NCI-H1048 (cell line): ENCODE data around the gene BRD2.
"Not testable (repeated sequence)": the region's sequence is repeated elsewhere in the genome, so short reads cannot be mapped to it uniquely, and the experiment has no call there.

Experiments used
- DNase-seq: peaks from one replicate; lab custom pipeline; 2025; lab: John Stamatoyannopoulos, UW

BRD2 gene

DNA sequence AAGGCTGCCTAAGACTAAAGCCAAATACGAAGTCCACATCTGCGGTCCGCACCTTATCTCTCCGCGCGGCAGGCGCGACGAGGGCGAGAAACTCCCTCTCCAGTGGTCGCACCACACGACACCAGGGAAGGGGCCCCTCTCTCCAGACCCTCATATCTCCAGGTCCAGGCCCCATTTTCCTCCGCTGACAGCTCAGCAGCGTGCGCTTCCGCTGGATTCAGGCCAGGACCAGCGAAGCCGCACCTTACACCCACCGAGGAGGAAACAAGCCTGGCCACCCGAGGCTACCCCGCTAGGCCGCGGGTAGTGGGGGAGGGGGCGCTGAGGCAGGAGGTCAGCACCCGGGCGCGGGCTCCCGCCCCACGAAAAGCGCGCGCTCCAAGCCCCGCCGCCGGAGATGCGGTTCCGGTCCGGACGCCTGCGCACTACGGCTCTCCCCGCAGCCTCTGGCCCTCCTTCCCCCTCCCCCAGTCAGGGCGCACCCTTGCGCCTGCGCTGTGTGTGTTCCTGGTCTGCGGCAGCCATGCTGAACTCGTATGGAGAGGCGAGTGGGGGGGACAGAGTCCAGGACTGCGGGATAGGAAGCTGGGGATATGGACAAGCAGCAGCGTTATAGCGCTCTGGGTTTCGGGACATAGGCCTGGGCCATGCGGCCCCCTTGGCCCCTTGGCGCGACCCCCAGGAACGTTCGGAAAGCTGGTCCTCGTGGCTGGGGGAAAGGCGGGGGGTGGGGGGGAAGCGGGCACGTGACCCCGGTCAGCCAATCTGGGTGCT, at the start of gene BRD2:
Gene BRD2 (plus strand): TSS at position 502 of the 774 bp plus-strand sequence. CDS start 4,305 bp downstream, outside the sequence.
- DNase-seq, result peak; percentile 82

DNA sequence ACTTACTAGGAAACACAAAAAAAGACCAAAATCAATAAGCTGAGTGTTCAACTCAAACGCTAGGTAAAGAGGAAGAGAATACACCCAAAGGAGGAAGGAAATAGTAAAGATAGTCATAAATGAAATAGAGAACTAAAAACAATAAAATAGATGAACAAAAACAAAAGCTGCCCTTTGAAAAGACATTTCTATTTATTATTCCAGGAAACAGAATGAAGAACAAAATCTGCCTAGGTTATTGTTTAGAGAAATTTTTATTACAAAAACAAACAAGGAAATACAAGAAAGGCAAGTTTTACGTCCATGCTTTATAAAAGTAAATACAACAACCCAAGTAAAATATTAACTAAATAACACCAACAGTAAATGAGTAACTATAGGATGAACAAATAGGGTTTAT, 47.7 kb upstream of the BRD2 start:
- DNase-seq, result no peak

DNA sequence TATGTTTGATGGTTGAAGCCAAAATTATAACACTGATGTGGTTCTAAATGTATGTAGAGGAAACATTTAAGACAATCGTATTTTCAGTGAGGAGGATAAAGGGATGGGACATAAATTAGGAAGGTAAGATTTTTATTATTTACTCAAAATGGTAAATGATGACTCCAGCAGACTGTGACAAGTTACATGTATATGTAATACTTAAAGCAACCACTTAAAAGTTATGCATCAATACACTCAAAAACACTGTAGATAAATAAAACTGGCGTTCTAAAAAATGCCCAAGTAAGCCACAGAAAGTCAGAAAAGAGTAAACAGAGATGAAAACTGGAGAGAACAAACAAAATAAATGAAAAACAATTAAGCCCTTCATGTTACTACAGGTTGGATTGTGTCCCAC, 46.3 kb upstream of the BRD2 start:
- no peak for DNase-seq

DNA sequence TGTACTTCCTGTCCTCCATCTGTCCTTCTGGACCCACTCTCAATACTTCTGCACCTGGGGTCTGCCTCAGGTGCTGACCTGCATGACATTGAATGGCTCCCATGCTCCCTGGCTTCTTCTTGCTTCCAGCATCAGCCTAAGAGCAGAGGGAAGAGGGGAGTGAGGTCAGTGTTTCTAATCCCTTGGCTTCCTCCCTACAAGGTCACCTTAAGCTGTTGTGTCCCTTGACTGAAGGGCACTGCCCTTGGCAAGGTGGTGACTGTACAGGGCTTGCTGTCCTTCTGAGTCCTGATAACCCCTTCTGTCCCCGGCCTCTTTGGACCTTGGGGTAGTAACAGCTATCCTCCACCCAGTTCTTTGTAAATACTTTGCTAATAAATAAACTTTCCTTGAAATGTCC, 37.2 kb upstream of the BRD2 start:
- DNase-seq, result no peak

DNA sequence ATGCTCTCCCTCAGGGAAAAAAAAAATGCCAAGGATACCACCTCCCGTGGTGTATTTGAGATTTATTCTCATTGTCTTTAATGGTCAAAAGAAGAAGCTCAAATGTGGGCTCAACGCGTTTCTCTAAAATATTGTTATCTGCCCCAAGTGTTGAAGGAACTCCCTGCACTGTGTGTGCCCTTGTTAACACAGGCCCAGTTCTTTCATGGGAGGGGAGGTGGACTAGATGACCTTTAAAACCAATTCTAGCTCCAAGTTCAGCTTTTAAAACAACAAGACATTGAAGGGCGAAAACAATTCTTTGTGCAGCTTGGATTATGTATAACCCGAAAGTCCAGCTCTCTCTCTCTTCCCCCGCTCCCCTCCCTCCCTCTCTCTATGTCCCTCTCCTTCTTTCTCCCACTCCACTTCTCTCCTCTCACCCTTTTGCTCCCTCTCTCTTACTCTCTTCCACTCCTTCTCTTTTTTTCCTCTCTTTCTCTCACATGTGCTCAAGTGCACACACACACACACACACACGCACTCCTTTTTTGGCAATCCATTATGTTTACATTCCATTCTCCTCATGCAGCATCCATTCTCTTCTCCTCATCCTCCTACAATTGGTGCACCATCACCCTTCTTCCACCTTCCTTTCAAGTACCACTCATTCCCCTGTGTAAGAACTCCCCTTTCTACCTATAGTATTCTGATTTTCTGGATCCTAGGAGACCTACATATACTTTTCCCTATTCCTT, 36.1 kb upstream of the BRD2 start:
- DNase-seq, result no peak

DNA sequence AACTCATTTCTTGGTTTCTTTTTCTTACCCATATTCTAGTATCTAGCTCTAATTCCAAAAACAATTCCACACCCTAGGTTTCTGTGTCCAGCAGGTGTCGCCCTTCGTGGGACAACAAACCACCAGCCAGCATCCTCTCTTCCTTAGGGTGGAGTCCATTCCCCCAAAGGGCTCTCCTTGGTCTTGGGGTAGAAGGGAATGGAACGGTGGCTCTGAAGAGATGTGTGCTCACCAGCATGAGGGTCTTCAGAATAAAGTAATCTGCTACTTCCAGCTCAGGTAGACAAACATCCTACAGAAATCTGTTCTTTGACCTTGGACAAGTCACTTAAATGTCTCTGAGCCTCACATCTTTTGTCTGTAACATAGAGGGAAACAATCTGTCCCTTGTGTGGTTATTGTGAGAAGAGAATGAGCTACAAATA, 34.7 kb upstream of the BRD2 start:
- no peak for DNase-seq

DNA sequence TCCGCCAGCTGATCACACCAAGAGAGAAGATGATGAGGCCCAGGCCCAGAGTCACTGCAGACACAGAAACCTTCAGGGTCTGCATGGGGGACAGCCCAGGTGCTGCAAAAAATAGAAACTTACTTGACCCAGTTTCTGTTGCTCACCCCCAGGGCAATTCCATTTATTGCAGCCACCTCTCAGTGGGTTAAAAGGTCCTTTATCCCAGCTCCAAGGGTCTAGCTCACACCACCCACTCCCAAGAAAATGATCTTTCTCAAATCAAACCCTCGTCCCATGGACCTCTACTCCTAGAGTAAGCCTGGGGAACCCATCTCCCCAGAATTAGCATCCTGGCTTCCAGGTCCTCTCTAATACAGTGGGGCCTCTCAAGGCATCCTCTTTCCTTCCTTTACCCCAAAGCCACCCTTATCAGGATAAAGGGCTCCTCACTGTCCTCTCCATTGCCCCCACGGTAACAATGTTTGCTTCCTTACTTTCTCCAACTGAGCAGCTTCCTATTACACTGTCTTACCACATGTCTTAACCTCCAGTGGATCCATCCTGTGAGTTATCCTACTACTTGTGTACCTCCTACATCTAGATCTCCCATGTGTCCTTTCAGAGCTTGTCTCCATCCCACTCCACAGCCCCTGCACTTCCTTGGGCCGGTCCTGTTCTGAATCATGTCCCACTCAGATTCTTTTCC, 32.7 kb upstream of the BRD2 start:
- DNase-seq, result no peak

DNA sequence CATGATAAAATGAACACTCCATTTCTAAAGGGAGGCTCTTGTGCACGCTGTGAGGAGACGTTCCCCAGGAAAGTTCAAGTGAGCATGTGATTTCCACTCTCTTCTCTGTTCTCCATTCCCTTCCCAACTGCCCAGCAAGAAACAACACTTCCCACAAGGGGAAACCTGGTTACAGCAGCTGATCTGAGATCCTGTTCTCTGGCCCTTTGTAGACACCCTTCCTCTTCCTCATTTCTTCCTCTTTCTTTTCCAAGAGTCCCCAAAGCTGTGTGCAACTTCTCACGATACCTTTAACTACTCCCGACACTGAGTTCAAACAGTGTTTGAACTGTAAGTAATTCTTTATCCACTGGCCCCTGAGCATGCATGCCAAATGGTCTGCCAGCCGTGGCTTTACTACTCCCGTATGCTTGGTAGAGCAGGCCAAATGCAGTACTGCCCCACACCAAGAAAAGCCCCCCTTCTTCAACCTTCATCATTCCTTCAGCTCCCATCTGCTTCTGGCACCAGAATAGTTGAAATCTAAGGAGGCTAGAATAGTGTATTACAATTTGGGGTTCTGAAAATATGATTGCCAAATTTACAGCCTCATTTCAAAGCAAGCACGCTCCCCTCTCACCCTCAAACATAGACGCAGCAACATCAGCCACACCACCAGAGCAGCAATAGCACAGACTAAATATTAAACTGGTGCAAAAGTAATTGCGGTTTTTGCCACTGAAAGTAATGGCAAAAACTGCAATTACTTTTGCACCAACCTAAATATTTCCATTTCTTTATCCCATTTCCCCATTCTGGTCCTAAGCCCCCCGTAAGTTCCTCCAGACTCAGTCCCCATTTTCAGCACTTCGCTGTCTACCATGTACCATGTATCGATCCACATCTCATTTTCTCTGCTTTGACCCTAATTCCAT, 31.9 kb upstream of the BRD2 start:
- DNase-seq, result no peak

DNA sequence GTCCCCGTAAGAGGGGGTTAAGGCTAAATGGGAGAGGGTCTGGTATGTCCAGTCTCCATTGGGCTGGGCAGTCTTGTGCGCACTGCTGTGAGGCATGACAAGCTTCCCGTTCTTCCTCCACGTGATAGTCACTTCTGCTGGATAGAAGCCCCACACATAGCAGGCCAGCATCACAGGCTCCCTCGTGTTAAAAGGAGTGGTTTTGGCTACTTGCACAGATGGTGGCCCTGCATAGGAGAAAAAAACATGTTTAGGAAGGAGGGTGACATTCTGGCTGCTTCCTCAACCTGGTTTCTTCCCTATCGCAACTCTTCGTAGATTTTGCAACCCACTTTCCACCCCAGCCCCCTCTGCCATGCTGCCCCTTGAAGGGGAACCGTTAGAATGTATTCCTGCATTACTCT, 31.2 kb upstream of the BRD2 start:
- DNase-seq, result no peak

DNA sequence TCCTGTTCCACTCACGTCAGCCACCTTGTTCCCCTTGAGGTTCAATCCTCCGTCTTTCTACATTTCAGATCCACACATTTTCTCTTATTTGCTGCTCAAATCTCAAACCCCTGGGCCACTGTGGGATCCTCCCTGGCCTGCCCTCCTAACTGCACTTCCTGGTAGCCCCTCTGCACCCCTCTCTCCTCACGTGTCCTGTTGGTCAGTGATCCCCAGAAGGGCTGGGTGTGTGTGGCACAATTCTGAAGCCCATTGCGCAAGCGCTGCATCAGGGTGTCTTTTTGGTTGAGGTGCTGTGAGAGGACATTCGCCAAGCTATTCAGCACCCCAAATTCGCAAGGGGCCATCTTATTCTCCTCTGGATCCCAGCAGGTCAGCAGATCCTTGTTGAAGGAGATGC, 29.9 kb upstream of the BRD2 start:
- no peak for DNase-seq

DNA sequence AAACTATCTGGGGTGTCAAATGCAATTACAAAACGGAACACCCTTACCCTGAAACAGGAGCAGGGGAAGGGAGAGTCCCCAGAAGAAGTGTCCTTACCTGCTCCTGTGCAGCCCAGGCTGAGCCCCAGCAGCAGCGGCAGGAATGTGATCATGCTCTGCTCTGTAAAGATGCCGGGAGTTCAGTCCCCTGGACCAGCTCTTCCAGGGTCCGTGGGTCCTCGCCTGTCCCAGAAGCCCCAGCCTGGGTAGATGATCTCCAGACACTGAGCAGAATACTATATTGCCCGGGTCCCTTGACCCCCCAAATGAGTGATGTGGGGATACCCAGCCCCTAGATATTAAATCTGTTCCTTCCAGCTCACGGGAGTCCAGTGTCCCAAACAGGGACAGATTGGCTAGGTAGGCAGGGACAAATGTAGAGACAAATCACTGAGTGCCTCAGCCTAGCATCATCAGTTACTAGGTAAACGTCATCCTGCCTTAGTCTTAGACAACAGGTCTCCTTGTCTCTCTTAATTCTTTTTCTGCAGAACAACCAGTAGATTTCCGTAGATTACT, 27.7 kb upstream of the BRD2 start, which contains the start of gene HLA-DMB:
Gene HLA-DMB (minus strand): TSS at position 373 of the 558 bp plus-strand sequence. CDS start 221 bp downstream, at position 152.
- no peak for DNase-seq

DNA sequence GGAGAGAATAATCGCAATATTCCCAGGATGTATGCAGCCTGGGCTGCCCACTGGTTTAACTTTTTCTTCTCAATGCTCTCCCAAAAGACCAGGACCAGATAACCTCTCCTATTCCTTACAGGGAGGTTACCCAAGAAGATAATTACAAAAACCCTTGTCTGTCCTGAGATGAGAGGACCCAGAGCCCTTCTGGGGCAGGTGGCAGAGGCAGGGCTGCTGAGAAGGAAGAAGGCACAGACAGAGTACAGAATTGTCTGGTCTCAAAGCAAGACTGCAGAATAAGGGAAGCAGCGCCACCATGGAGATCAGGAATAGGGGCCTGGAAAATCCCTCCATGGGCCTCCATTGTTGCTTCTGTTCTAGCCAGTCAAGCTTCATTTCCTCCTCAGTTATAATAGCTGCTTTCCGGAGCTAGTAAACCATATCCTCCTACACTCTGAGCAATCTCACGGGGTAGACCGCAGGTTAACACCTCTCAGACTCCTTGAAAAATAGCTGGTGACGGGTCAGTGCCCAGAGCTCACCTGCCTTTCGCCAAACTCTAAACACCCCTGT, 27.1 kb upstream of the BRD2 start:
- no peak for DNase-seq

DNA sequence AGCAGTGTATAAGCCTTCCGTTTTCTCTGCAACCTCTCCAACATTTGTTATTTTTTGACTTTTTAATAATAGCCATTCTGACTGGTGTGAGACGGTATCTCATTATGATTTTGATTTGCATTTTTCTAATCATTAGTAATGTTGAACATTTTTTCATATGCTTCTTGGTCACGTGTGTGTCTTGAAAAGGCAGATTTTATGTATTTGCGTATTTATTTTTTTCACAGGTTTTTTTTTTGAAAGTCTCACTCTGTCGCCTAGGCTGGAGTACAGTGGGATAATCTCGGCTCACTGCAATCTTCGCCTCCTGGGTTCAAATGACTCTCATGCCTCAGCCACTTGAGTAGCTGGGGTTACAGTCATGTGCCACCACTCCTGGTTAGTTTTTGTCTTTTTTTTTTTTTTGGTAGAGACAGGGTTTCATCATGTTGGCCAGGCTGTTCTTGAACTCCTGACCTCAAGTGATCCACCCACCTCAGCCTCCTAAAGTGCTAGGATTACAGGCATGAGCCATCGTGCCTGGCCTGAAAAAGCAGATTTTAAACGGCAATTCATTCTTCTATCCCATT, 25.8 kb upstream of the BRD2 start:
- not testable (repeated sequence) for DNase-seq

DNA sequence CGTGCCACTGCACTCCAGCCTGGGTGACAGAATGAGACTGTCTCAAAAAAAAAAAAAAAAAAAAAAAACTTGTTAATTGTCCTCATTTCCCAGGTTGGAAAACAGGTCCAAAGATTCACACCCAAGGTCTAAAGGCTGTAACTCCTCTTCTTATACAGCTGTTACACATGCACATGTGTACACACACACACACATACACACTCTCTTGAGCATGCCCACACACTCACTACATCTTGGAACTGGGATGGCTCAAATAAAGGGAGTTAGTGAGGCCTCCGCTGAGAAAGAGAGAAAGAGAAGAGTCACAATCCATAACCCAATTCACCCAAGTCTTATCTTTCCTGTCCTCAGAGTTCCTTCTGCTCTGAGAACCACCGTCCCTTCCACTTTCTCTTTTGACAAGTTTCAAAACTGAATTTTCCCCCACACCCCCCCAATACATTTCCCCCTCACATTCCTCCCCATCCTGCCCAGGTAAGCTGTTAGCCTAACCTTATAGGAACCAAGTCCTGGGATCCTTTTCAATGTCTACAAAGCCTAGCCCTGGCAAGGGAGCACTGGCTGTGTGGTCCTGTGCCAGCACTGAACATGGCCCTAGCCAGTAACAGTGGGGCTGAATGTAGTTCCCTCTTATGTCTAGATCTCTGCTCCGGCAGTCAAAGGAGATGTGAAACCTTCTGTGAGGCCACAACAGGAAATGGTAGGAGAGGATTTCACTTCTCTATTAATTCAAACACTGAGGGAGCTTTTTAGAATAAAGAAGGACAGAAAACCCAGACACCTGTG, 24.3 kb upstream of the BRD2 start:
- DNase-seq, result no peak

DNA sequence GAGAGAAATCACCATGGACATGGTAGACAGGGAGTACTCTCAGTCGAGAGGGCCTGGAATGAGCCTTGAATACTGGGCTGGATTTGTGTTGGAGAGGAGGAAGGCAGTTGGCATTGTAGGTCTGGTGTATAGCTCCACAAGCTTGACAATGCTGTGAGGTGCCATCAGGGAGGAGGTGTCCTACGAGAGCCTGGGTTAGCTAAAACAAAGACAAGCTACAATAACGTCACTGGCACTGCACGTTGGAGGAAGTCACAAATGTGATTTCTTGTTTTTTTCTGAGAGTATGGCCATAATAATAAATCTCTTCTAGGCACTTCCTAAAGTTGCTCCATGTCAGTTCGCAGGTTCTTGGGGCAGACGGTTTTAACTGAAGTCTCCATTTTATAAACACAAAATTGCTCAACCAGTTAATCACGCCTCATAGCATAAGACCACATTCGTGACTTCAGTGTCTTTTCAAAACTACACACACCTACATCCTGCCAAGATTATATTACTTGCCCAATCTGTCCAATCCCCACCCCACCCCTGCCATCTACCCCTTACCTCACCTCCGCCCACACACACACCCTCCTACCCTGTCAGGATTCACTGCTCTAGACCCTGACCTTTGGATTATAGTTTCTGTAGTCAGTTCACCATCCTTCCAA, 23.2 kb upstream of the BRD2 start:
- no peak for DNase-seq

DNA sequence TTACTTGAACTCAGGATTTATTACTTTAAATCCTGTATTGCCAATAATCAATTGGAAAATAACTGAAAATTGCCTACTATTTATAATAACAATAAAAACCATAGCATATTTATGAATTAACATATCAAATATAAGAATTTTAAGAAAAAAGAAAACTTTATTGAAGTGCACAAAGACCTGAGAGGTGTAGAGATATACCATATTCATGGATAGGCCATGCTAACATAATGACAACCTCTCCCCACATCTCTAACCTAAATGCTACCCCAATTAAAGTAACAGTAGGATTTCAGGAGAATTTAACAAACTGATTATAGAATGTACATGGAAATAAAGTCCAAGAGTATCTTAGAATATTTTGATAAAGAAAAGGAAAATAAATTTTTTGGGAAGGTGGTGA, 22.4 kb upstream of the BRD2 start:
- no peak for DNase-seq

DNA sequence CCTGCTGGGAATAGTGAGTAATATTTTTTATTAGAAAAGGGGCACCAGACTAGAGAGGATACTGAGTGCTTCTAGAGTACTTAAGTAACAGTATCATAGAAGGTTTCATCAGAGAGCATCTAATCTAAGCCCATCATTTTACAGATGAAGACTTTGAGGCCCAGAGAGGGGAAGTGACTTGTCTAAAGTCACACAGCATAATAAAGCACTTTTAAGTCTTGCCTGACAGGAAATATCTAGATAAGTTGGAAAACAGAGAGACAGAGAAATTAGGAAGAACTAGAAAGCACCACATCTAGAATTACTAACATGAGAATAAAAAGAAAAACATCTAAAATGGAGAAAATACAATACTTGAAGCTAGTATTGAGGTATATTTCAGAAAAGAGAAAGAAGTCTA, 21.5 kb upstream of the BRD2 start:
- DNase-seq, result no peak

DNA sequence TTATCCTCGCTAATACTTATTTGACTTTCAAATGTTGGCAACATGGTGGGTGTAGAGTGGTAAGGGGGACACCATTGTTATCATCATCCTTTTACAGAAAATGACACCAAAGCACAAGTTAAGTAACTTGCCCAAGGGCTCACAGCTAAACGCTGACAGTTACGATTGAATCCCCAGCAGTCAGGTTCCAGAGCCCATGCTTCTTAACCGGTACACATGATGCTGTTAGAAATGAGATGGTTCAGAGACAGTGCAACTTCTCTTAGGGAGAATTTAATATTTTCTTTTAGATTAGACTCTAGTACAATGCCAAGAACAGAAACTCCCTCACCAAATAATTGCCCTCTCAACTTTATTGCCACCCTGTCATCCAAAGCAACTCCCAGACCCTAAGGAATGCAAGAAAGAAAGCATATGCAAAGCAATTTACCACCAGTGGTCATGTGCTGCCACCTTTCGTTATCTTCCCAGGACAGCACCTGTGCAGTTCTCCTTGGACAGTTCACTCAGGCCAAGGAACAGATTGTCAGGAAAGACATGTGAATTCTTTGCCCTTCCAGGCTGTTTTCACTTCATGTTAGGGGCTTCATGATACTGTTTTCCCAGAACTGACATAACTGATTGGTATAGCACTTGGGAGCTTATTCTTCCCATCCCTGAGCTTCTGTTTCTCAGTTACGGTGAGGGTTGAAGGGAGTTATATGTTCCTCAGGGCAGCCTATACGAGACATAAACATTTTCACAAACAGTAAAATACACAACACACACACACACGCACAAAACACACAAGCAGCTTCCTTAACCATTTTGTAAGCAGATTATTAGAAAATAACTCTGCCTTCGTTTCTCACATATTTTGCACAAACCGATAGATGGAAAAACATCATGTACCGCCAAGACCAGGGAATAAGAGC, 20.6 kb upstream of the BRD2 start:
- DNase-seq, result no peak
